Activated CD4-positive, alpha-beta T cell treated with anti-CD3 and anti-CD28 coated beads for 4 hours (primary cell): ENCODE results near the gene SERGEF.
A peak's percentile ranks its signal among the peaks of the same experiment; 100 is the strongest.

Source experiments
- DNase-seq, 2 donors: peaks; one replicate each; pipeline ENCODE4 v3.0.0-alpha.2; 2020

Gene SERGEF

DNA sequence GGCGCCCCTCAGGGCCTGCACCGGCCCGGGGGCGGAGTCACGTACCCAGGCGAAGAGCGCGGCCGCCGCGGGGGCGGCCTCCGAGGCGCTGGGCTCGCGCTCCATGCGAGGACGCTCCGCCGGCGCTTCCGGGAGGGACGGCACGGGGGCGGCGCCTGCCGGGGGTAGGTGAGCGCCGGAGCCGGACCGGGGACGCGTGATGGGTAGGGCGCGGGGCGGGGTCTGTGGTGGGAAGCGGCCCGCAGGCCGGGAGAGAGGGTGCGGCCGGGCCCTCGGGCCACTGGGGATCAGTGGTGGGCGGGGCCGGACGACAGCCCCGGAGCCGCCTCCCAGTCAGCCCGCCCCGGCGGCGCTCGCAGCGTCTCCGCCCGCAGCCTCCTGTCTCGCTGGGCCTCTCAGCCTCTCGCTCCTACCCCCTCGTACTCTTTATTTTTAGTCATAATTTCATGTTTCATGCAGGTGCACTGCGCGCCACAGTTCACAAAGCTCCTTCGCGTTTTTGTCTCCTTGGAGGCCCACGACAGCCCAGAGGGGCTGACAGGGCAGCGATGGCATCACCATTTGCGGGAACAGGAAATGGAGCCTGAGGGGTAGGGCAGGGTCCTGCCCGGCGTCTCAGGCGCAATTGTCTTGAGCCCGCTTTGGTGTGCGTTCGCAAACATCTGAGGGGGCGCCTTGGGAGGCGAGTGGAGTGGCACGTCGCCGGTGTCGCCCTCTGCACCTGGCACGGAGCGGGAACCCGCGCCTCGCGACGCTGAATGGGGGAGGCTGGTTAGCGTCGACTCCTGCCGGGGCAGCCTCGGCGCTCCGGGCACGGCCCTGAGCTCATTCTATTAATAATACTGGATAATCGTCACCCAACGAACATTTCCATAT lies at the start of gene SERGEF:
Gene SERGEF (minus strand): TSS at position 142 of the 876 bp plus-strand sequence. CDS start 37 bp downstream, at position 105.
- DNase-seq = peak; percentile 85 to 89

GRCh38 chr11:18061351-18061750 lies 48.5 kb upstream of the SERGEF start:
- no peak for DNase-seq

DNA sequence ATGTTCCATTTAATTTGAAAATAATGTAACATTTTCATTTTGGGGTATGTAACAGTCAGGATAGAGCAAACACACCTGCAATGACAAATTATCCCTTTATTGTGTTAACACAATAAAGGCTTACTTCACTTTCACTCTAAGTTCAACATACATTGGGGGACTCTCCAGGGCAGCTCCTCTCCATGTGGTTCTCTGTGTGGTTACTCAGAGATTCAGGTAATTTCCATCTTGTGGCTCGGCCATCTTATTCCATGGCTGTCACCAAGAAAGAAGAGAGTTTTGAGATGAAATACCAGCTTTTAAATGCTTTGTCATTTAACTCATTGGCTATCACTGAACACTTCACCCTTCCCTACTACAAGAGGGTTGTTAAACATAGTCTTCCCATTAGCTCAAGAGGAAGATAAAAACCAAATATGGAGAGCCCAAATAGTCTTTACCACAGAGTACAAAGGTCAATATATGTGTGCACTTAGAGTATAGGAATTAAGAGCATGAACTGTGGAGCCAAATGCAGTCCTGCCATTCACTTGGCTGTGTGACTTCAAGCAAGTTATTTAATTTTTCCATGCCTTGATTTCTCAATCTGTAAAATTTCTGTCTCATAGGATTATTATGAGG lies 43.8 kb upstream of the SERGEF start:
- no peak for DNase-seq

GRCh38 chr11:18054511-18055103 lies 41.8 kb upstream of the SERGEF start:
- no peak for DNase-seq

DNA sequence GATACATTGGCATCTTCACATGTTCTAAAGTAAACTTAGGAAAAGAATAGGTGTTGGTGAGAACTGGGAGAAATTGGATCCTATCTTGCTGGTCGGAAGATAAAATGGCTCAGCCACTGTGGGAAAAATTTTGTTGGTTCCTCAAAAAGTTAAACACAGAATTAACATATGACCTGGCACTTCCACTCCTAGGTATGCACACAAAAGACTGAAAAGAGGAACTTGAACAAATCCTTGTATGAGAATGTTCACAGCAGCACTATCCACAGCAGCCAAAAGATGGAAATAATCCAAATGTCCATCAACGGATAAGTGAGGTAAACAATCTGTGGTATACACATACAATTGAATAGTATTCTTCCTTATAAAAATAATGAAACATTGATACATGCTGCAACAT lies 38.0 kb upstream of the SERGEF start:
- no peak for DNase-seq

DNA sequence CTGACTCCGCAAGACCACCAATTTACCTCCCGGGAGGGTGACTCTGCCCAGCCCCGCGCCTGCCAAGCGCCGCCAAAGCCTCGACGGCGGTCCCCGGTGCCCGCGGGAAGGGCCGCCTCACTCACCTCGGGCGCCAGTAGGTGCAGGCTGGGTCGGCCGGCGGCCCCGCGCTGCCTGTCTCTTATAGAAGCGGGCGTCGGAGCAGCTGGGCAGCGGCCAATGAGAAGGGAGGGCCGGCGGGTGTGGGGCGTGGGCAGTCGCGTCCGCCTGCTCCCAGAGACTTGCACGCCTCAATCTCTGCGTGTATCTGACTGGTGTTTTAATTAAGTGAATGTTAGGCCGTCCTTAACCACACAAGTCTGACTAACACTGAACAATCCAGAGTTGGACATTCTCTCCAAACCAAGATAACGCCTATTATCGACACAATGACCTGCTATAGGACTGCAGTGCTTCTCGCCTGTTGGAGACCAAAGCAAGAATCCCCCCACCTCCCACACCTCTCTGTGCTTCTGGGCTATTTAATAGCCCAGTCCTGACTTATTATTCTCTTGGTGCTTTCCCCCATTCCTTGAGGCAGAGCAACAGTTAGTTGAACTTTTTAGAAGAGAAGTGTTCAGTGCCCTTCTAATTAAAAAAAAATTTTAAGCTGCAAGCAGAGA lies 33.4 kb upstream of the SERGEF start, which contains the start of gene TPH1:
Gene TPH1 (minus strand): TSS at position 154 of the 662 bp plus-strand sequence. CDS start 5,507 bp downstream, outside the sequence.
- DNase-seq = peak in 1 of 2 donors; percentile 0

- no peak for DNase-seq
These were observed 23.6 kb upstream of the SERGEF start for GRCh38 chr11:18036456-18036855.

DNA sequence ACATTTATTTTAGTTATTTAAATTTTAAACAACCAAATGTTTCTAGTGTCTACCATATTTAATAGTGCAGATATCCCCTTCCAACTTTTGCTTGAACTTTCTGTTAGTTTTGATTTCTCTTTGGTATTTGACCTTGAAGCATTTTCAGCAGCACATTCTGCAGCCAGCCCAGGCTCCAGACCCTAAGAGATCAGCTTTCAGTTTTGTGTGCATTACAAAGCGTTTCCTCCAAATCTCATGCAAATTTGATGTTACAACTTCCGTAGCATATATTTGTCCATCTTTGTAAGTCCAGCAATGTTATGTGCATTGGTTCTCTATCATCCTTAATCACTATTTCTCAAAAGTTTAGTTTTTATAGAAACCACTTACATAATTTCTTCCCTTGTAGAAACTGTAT lies 14.6 kb upstream of the SERGEF start:
- DNase-seq = no peak

- DNase-seq = no peak
These were observed 9.6 kb upstream of the SERGEF start for GRCh38 chr11:18022419-18022818.

- DNase-seq = no peak
These were observed 6.8 kb upstream of the SERGEF start for GRCh38 chr11:18019650-18020049.

GRCh38 chr11:18016789-18017188 lies 3.9 kb upstream of the SERGEF start:
- no peak for DNase-seq

DNA sequence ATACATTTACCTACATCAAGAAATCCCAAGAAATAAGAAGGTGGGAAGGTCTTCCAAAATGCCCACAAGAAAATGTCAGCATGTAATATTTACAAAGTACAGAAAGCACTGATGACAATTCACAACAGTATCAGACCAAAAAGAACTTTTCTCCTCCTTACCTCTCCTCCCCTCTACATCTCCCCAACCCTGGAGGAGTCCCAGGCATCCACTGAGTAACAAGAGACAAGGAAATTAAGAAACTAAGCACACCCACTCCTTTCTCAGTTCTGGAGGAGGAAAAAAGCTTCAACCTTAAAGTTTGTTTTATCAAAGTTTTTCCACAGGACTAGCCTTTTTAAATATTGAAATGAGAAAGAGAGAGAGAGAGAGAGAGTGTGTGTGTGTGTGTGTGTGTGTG lies 2.0 kb upstream of the SERGEF start:
- no peak for DNase-seq

DNA sequence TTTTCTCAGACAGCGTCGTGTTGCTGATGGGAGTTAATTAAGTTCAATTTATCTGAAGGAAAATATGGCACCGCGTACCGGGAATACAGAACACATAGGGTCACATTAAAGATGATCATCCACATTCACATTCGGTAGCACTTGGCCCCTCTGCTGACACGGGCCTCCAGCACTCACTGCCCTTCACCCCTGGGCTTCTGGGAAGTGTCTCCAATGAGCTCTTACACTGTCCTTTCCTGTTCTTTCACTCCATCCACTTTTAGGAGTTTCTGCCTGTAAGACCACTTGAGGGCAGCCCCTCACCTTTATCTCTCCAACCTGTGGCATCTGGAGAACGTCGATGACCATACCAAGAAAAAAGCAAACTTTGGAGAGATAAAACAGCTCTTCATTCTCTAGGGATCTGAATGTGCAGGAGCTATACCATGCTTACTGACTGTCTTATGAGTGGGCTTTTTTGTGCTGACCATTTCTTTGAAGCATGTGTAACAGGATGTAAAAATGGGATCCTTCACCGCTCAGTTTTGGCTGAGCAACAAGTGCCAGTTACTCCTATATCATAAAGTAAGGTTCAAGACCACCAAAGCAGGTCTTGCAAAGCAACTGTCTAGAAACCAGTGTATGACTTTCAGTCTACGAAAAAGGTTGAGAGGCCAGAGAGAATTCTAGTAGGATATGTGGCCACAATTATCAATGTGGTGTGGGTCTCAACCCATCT lies 1.1 kb upstream of the SERGEF start:
- no peak for DNase-seq

DNA sequence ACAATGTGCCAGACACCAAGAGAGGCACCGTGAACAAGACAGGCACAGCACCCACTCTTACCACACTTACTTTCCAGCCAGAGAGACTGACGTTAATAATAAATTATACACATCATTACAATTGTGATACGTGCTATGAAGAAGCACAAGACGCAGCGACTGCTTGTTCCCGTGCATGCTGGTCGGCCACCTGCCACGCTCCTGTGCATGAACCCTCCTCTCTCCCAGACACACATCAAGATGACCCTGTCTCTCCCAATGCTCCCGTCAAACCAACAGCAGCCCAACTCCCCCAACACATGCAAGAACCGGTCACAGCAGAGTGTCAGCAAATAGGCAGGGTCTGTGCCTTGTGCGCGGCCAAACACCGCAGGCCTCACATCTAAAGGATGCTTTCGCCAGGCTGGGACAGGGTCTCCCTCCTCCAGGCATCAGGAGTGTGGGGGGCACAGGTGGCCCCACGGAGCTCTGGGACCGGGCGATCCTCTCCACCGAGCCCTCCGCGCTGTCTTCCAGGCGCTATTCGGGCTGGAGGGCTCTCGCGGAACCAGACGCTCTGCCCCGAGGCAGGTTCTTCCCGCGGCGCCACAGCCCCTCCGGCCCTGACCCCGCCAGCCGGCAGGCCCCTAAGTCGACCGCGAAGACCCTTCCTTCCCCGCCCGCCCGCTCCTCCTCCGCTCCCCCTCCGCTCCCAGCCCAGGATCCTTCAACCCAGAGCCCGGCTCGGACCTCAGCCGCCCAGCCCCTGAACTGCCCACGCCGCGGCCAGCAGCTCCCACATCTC lies 533 bp downstream of the SERGEF start:
- peak in 1 of 2 donors; percentile 16 for DNase-seq

- no peak for DNase-seq
These were observed 1.2 kb downstream of the SERGEF start for GRCh38 chr11:18011633-18012032.

GRCh38 chr11:18010977-18011586 lies 1.8 kb downstream of the SERGEF start:
- DNase-seq = no peak

DNA sequence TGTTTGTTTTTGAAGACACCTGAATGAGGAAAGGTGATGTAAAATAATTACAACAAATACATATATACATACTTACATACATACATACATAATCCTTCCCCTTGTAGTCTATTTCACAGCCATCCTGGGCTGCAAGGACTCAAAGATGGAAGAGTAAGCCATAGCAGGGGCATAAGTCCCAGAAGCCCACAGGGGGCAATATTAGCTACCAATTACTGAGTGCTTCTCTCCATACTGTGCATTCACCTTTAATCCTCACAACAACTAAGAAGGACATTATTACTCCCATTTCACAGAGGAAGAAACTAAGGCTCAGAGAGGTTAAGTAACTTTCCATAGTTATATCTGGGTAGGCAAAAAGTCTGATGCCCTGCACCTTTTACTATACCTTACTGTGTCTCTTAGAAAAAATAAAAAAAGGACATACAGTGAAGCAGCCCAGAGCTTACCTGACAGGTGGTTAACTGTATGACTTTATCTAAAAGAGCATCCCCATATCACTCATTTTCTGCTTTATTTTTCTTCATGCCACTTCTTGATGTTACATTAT lies 2.7 kb downstream of the SERGEF start:
- peak; percentile 2 to 20 for DNase-seq

DNA sequence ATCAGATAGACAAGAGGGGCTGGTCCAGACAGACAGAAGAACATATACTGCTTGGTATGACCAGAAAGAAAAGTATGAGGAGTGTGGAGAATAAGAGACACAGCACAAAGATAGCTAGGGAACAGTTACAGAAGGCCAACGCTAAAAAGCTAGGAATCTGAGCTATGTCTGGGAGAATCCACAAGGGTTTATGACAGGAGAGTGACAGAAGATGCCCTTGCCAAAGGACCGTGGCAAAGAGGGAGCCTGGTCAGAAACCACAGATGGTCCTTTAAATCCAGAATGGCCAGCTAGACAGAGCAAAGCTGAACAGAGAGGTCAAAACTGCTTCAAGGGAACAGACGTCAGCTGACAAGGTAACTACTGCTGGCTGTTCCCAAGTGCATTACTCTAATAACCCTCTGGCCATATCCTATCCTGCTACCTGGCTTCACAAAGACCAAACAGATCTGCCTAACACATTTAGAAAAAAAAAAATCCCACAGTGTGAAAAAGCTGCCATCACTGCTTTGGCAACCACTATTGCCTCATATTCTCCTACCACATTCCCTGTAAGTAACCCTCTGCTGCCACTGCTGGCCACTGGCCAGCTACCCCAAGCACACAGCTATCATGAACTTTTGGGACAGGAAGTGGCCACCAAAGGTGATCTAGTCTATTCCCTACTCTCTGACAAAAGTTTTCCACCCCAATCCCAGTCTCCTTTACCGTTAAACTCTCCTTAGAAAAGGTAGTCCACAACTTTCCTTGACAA lies 7.3 kb downstream of the SERGEF start:
- DNase-seq = no peak

- DNase-seq = no peak
These were observed 11.7 kb downstream of the SERGEF start for GRCh38 chr11:18001191-18001590.

DNA sequence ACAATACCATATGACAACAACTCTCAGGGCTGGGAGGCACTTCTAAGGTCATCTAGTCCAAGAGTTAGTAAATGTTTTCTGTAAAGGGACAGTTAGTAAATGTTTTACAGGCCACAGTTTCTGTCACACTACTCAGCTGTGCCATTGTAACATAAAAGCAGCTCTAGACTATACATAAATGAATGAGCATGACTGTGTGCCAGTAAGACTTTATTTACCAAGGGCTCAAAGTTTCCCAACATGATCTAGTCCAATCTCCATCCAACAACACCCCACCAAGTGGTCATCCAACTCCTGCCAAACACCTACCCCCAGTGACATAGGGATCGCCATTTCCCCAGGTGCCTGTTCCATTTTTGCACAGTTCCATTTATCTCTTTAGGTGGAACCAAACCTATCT lies 12.1 kb downstream of the SERGEF start:
- no peak for DNase-seq
